GM19193 (cell line): ENCODE data around the gene MAD1L1.
A peak's percentile ranks its signal among the peaks of the same experiment; 100 is the strongest.

Source experiments
- POLR2A ChIP-seq: IDR thresholded peaks from 4 replicates; pipeline ENCODE4 v1.6.1; 2011; ENCODE audit not compliant: insufficient read depth, insufficient read length; ENCODE audit errors: extremely low read depth

Gene MAD1L1

GRCh38 chr7:1990001-1990670 is 242.6 kb downstream of the MAD1L1 start:
- TF ChIP-seq POLR2A = no peak

GRCh38 chr7:1989049-1989860 is 243.5 kb downstream of the MAD1L1 start:
- no peak for TF ChIP-seq POLR2A

GRCh38 chr7:1988533-1988930 is 244.2 kb downstream of the MAD1L1 start:
- TF ChIP-seq POLR2A = no peak

- TF ChIP-seq POLR2A = no peak
Measured at GRCh38 chr7:1987591-1988532, 244.9 kb downstream of the MAD1L1 start.

- no peak for TF ChIP-seq POLR2A
Measured at GRCh38 chr7:1987084-1987535, 245.6 kb downstream of the MAD1L1 start.

GRCh38 chr7:1986366-1987083 is 246.2 kb downstream of the MAD1L1 start:
- TF ChIP-seq POLR2A = no peak

GRCh38 chr7:1985936-1986335 is 246.8 kb downstream of the MAD1L1 start:
- no peak for TF ChIP-seq POLR2A

- no peak for TF ChIP-seq POLR2A
Measured at GRCh38 chr7:1985042-1985441, 247.7 kb downstream of the MAD1L1 start.

GRCh38 chr7:1981878-1982230 is 250.9 kb downstream of the MAD1L1 start:
- no peak for TF ChIP-seq POLR2A

- no peak for TF ChIP-seq POLR2A
Measured at GRCh38 chr7:1981201-1981877, 251.4 kb downstream of the MAD1L1 start.

- TF ChIP-seq POLR2A = peak; percentile 29
Measured at GRCh38 chr7:1979591-1980560, 252.9 kb downstream of the MAD1L1 start.

GRCh38 chr7:1978656-1979590 is 253.8 kb downstream of the MAD1L1 start:
- no peak for TF ChIP-seq POLR2A

GRCh38 chr7:1977876-1978441 is 254.8 kb downstream of the MAD1L1 start:
- no peak for TF ChIP-seq POLR2A
